Right forelimb (tissue), 1 donor: ENCODE results near the gene DNM3.

Experiments
- DNase-seq: peaks from one replicate; pipeline ENCODE4 v3.0.0-alpha.2; 2018

Gene DNM3

GRCh38 chr1:172119184-172119583 is 277.9 kb downstream of the DNM3 start:
- no peak for DNase-seq

DNA sequence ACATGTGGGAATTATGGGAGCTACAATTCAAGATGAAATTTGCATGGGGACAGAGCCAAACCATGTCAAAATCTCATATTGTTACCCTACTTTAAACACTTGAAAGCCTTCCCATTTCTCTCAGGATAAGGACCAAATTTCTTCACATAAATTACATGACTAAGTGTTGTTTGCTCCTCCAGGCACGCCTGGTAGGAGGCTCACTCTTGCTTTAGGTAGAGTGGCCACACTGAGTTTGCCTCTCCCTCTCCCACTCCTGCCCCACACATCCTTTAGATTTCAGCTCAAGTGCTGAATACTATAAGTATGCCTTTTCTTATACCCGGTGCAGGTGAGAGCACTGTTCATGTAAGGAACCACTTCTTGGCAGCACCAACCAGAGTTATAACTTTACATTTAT is 279.1 kb downstream of the DNM3 start:
- DNase-seq = no peak

- DNase-seq = no peak
Observed at GRCh38 chr1:172121081-172121717, 279.9 kb downstream of the DNM3 start.

GRCh38 chr1:172122381-172122780 is 281.1 kb downstream of the DNM3 start:
- no peak for DNase-seq

GRCh38 chr1:172125250-172125649 is 284.0 kb downstream of the DNM3 start:
- DNase-seq = no peak

GRCh38 chr1:172125812-172126430 is 284.6 kb downstream of the DNM3 start:
- DNase-seq = no peak

DNA sequence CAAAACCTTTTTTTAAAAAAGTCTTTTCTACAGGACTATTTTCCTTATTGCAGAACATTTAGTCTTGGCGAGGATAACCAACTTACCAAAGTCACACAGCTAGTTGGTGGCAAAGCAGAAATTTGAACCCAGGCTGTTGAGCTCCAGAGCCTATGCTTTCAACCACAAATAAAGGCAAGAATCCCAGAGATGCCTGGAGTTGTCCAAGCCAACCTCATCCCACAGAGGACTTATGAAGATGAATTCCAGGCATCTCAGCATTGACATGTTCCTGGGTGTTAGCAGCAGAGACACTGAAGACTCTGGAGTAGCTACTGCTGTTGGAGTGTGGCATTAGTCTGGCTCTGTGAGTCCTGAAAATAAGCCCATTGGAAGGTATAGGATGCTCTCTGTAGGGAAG is 291.5 kb downstream of the DNM3 start:
- DNase-seq = no peak

DNA sequence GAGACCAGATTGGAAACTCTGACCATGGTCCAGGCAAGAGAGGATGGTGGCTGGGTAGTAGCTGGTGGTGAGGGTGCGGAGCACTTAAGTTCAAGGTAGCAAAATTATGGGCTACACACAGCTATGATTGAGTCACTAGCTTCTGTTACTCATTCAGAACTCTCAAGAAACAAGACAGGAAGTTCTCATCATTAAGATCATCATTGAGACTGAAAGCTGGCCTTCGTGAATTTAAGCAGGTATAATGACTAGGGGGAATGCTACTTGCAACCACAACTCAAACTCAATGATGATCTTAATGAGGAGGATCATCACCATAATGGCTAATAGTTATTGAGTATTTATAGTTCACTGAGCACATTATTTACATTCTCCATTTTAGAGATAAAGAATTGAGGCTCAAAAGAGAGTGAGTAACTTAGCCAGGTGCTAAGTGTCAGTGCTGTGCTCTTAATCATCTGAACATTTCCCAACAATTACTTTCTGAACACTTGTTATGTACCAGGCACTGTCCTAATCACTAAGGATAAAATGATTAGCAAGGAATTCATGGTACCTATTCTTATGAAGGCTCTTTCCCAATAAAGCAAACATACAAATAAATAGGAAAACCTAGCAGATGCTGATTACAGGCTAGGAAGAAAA is 292.9 kb downstream of the DNM3 start:
- no peak for DNase-seq

GRCh38 chr1:172135076-172135672 is 293.9 kb downstream of the DNM3 start:
- no peak for DNase-seq

DNA sequence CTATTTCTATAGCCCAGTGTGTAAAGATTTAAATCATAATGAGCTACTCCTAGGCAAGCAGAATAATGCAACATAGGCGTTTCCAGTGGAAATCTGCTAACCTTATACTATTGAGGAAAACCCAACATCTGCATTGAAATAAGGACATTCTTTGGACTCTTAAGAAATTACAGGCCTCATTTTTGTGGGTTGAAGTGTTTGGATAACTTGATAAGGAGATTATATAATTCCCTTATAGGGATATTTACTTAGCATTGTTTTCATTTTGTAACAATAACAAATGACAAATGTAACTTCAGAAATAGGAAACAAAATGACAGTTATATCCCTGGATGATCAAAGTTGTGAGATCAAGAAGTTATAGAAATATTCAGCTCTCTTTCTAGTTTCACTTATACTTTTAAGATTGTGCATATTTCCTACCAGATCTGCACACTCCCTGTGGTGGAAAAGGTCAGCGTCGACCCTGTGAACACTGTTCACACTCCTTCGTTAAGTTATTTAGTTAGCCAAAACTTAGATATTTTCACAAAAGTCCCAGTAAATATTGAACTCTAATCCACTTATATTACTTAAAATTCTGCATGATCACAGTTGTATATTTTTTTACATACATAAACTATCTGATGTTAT is 294.8 kb downstream of the DNM3 start:
- DNase-seq = no peak

- no peak for DNase-seq
Observed at GRCh38 chr1:172136925-172137324, 295.6 kb downstream of the DNM3 start.

- no peak for DNase-seq
Observed at GRCh38 chr1:172137703-172138454, 296.6 kb downstream of the DNM3 start.

DNA sequence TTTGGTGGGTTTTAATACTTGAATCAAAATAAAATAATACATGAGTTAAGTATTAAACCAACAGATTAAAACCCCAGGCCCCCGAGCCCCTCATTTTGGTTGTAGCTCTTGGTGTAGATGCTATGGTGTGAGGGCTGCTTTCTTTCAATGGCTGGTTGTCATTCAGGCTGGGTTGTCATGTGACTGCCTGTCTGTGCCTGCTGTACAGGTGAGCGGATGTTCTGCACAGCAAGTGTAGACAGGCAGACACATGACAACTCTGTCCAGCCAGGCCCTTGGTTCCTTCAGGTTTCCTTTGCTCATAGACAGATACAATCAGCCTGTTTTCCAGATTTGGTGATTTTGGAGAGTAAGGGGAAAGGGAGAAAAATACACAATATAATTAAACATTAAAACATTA is 297.3 kb downstream of the DNM3 start:
- DNase-seq = peak; percentile 63

DNA sequence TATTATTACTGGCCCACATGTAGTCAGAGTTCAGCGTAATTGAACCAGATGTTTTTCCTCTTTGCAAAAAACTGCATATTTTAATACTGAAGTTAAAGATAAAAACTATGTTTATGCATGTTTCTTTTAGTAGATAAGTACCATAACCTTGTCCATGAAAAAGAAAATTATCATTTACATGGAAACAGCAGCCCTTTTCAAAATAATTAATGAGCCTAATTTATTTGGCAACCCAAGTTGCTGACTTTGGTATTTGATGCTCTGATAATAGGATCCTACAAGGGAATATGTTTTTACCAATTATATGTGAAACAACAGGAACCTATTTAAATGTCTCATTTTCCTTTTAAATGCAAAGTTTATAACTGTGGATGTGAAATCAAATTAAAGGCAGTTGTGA is 297.9 kb downstream of the DNM3 start:
- DNase-seq = no peak

GRCh38 chr1:172140072-172140471 is 298.8 kb downstream of the DNM3 start:
- no peak for DNase-seq

DNA sequence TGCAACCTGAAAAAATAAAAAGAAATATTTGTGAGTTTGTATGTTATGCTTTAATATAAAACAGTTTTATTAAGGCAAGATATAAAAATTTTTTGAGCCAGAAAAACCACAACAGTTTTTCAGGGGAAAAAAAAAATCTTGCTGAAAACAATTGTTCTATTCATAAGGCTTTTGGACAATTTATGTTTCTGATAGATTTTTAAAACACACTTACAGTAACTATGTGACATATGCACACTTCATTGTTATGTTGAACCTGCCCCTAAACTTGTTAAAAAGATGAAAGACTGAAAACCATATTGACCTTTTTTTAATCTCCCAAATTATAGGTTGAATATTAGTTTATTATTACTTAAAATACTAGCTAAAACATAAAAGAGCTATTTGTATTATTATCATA is 299.3 kb downstream of the DNM3 start:
- no peak for DNase-seq

- no peak for DNase-seq
Observed at GRCh38 chr1:172141341-172141881, 300.1 kb downstream of the DNM3 start.

DNA sequence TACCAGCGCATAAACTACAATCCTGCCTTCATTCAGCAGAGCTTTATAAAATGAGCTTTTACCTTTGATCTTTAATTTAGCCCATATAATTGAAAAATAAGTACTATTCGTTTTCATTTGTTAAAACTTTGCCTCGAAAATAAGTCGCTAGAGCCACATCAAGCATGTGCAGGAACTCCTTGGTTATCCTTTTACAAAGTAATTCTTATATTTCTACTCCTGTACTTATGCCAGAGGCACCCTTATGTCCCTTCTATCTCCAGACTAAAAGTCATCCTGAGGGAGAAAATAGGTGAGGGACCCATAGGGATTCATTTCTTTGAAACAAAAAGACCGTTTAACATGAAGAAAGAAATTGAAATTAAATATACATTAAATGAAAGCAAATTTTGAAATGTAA is 301.0 kb downstream of the DNM3 start:
- no peak for DNase-seq

- peak; percentile 61 for DNase-seq
Observed at GRCh38 chr1:172143384-172144055, 302.2 kb downstream of the DNM3 start.

- DNase-seq = peak; percentile 96
Observed at GRCh38 chr1:172144445-172145061, 303.3 kb downstream of the DNM3 start.

DNA sequence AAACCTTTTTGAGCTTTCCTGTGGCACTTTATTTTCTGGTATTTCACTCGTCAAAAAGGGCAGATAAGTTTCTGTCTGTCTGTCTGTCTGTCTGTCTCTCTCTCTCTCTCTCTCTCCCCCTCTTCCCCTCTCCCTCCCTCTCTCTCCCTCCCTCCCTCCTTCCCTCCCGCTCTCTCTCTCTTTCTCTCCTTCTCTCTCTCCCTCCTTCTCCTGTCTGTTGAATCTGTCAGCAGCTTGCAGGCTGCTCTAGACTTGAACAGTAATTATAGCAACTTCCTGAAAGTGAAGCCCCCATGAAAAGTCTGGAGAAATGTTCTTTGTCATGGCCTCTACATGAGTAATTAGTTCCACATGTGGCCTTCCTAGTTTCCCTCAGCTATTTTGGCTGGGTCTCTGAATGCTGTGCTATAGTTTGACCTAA is 303.9 kb downstream of the DNM3 start:
- peak; percentile 72 for DNase-seq
